Umbilical cord (tissue), 2 donors: ENCODE results near the gene PLAAT3. TPM values are rescaled to one million over a fixed set of nuclear protein-coding genes. Genes with fewer than 3 reads are reported as not detected.
"Not testable (repeated sequence)": the region's sequence is repeated elsewhere in the genome, so short reads cannot be mapped to it uniquely, and the experiment has no call there.

Experiments used
- DNase-seq: peaks from one replicate; pipeline ENCODE4 v3.0.0-alpha.2; 2015; ENCODE audit warnings: low spot score
- total RNA-seq: library from RNA; depleted of rRNA; stranded (reverse); fragments of >200 nt; gene quantifications from one replicate; pipeline ENCODE4 v1.2.3, GENCODE V29; 2014; ENCODE audit warnings: low replicate concordance; ENCODE audit not compliant: insufficient read depth

Gene PLAAT3
- total RNA-seq, 1 donor from 2014 or later, result 7.5 TPM

- peak; percentile 63 for DNase-seq
Measured at GRCh38 chr11:63537293-63538101, 76.7 kb downstream of the PLAAT3 start.

GRCh38 chr11:63536669-63537292 is 77.5 kb downstream of the PLAAT3 start, which contains the start of gene PLAAT4:
TSS of gene PLAAT4 (plus strand) at chr11:63536808. CDS start at chr11:63536869, 61 bp downstream.
- DNase-seq, result peak; percentile 64

- DNase-seq, result no peak
Measured at GRCh38 chr11:63535734-63536133, 78.5 kb downstream of the PLAAT3 start.

GRCh38 chr11:63534895-63535461 is 79.3 kb downstream of the PLAAT3 start:
- no peak for DNase-seq

GRCh38 chr11:63534076-63534475 is 80.2 kb downstream of the PLAAT3 start:
- no peak for DNase-seq

- DNase-seq, result no peak
Measured at GRCh38 chr11:63532799-63533475, 81.3 kb downstream of the PLAAT3 start.

GRCh38 chr11:63532117-63532516 is 82.1 kb downstream of the PLAAT3 start:
- DNase-seq, result no peak

GRCh38 chr11:63531074-63531792 is 83.0 kb downstream of the PLAAT3 start:
- DNase-seq, result not testable (repeated sequence)

GRCh38 chr11:63530021-63530420 is 84.2 kb downstream of the PLAAT3 start:
- no peak for DNase-seq

- DNase-seq, result not testable (repeated sequence)
Measured at GRCh38 chr11:63529373-63529772, 84.9 kb downstream of the PLAAT3 start.

- not testable (repeated sequence) for DNase-seq
Measured at GRCh38 chr11:63528729-63529278, 85.4 kb downstream of the PLAAT3 start.

- not testable (repeated sequence) for DNase-seq
Measured at GRCh38 chr11:63528156-63528555, 86.1 kb downstream of the PLAAT3 start.

- no peak for DNase-seq
Measured at GRCh38 chr11:63527667-63528066, 86.6 kb downstream of the PLAAT3 start.

Other genes with a start within 250 kb of the PLAAT3 start
- 2.2 TPM for gene SLC22A9, start 244.6 kb downstream of the PLAAT3 start, total RNA-seq
- gene PLAAT5, start 123.3 kb downstream of the PLAAT3 start, total RNA-seq, result not detected
- gene LGALS12, start 108.3 kb downstream of the PLAAT3 start, total RNA-seq, result 0.48 TPM
- gene PLAAT4, start 77.6 kb downstream of the PLAAT3 start, total RNA-seq, result not detected
- gene PLAAT2, start 51.1 kb downstream of the PLAAT3 start, total RNA-seq, result not detected
- 153 TPM for gene ATL3, start 56.9 kb upstream of the PLAAT3 start, total RNA-seq
- 56.6 TPM for gene RTN3, start 67.1 kb upstream of the PLAAT3 start, total RNA-seq
- 14.9 TPM for gene ZFTA, start 154.3 kb upstream of the PLAAT3 start, total RNA-seq
- gene SPINDOC, start 199.0 kb upstream of the PLAAT3 start, total RNA-seq, result 6.0 TPM
- gene MARK2, start 224.7 kb upstream of the PLAAT3 start, total RNA-seq, result 10.8 TPM